MM.1S (cell line): ENCODE results near the gene ATRX.
A peak's percentile ranks its signal among the peaks of the same experiment; 100 is the strongest.
"Not testable (repeated sequence)": the region's sequence is repeated elsewhere in the genome, so short reads cannot be mapped to it uniquely, and the experiment has no call there.

Source experiments
- DNase-seq: peaks from one replicate; pipeline ENCODE4 v3.0.0-alpha.2; 2015
- H2AFZ ChIP-seq: fragments of 300-600 bp; sonication (generic); 2 replicates; pipeline ENCODE4 v1.6.0; 2016; ENCODE audit warnings: antibody characterized with exemption, low read length
- H3F3A ChIP-seq: fragments of 300-600 bp; sonication (generic); 2 replicates; pipeline ENCODE4 v1.6.1; 2016; ENCODE audit warnings: mild to moderate bottlenecking, antibody characterized with exemption, low read length, moderate library complexity, mixed read lengths; ENCODE audit not compliant: insufficient read depth
- H3K27ac ChIP-seq: fragments of 300-600 bp; sonication (generic); 2 replicates; pipeline ENCODE4 v1.5.1; 2016; ENCODE audit warnings: mild to moderate bottlenecking, low read length
- H3K27me3 ChIP-seq: fragments of 300-600 bp; sonication (generic); replicated peaks from 2 replicates; pipeline ENCODE4 v1.6.0; 2016; ENCODE audit warnings: low read length; ENCODE audit not compliant: insufficient read depth
- H3K36me3 ChIP-seq: fragments of 300-600 bp; sonication (generic); replicated peaks from 2 replicates; pipeline ENCODE4 v1.6.1; 2016; ENCODE audit warnings: mild to moderate bottlenecking, low read length, mixed read lengths; ENCODE audit not compliant: insufficient read depth
- H3K4me1 ChIP-seq: fragments of 300-600 bp; sonication (generic); 2 replicates; pipeline ENCODE4 v1.6.1; 2016; ENCODE audit warnings: low read length, mixed read lengths
- H3K4me2 ChIP-seq: fragments of 300-600 bp; sonication (generic); 2 replicates; pipeline ENCODE4 v1.6.0; 2016; ENCODE audit warnings: low read depth, low read length
- H3K4me3 ChIP-seq: fragments of 300-600 bp; sonication (generic); 2 replicates; pipeline ENCODE4 v1.5.1; 2016; ENCODE audit warnings: low read length, mixed read lengths
- H3K79me2 ChIP-seq: fragments of 300-600 bp; sonication (generic); 2 replicates; pipeline ENCODE4 v1.6.1; 2016; ENCODE audit warnings: mixed run types, low read length, mixed read lengths
- H3K9ac ChIP-seq: fragments of 300-600 bp; sonication (generic); 2 replicates; pipeline ENCODE4 v1.6.1; 2016; ENCODE audit warnings: low read length, mixed read lengths
- H3K9me2 ChIP-seq: fragments of 300-600 bp; sonication (generic); replicated peaks from 2 replicates; pipeline ENCODE4 v1.6.1; 2016; ENCODE audit warnings: mild to moderate bottlenecking, low read length, mixed read lengths; ENCODE audit not compliant: insufficient read depth
- H3K9me3 ChIP-seq: fragments of 300-600 bp; sonication (generic); replicated peaks from 2 replicates; pipeline ENCODE4 v1.6.1; 2016; ENCODE audit warnings: mild to moderate bottlenecking, low read length, mixed read lengths; ENCODE audit not compliant: insufficient read depth
- H4K20me1 ChIP-seq: fragments of 300-600 bp; sonication (generic); 2 replicates; pipeline ENCODE4 v1.6.1; 2016; ENCODE audit warnings: mild to moderate bottlenecking, low read length, moderate library complexity, mixed read lengths; ENCODE audit not compliant: insufficient read depth
- EZH2 ChIP-seq: fragments of 300-600 bp; sonication (generic); optimal IDR thresholded peaks from 2 replicates; pipeline ENCODE3; 2017; ENCODE audit warnings: low read depth, mild to moderate bottlenecking, antibody characterized with exemption, low read length, mixed read lengths
- EZH2phosphoT487 ChIP-seq: fragments of 300-600 bp; sonication (generic); IDR thresholded peaks from 2 replicates; pipeline ENCODE4 v1.6.1; 2018; ENCODE audit warnings: antibody characterized with exemption, low read length
- TF ChIP-seq, protein P1 (sequence below): fragments of 300-600 bp; sonication (generic); IDR thresholded peaks from 2 replicates; pipeline ENCODE4 v1.5.1; 2016; ENCODE audit warnings: antibody characterized with exemption, low read length, mixed read lengths

The ATRX gene, protein sequence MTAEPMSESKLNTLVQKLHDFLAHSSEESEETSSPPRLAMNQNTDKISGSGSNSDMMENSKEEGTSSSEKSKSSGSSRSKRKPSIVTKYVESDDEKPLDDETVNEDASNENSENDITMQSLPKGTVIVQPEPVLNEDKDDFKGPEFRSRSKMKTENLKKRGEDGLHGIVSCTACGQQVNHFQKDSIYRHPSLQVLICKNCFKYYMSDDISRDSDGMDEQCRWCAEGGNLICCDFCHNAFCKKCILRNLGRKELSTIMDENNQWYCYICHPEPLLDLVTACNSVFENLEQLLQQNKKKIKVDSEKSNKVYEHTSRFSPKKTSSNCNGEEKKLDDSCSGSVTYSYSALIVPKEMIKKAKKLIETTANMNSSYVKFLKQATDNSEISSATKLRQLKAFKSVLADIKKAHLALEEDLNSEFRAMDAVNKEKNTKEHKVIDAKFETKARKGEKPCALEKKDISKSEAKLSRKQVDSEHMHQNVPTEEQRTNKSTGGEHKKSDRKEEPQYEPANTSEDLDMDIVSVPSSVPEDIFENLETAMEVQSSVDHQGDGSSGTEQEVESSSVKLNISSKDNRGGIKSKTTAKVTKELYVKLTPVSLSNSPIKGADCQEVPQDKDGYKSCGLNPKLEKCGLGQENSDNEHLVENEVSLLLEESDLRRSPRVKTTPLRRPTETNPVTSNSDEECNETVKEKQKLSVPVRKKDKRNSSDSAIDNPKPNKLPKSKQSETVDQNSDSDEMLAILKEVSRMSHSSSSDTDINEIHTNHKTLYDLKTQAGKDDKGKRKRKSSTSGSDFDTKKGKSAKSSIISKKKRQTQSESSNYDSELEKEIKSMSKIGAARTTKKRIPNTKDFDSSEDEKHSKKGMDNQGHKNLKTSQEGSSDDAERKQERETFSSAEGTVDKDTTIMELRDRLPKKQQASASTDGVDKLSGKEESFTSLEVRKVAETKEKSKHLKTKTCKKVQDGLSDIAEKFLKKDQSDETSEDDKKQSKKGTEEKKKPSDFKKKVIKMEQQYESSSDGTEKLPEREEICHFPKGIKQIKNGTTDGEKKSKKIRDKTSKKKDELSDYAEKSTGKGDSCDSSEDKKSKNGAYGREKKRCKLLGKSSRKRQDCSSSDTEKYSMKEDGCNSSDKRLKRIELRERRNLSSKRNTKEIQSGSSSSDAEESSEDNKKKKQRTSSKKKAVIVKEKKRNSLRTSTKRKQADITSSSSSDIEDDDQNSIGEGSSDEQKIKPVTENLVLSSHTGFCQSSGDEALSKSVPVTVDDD (N-terminal part only)

GRCh38 chrX:77785486-77786364 is at the start of gene ATRX:
TSS of gene ATRX (minus strand) at chrX:77786216. CDS start at chrX:77786001, 215 bp downstream.
- Histone ChIP-seq H4K20me1 (no peaks in the 10 kb centered on the region), H3K9ac (peak within 1 kb of the TSS; percentile 96), H3K79me2 (peaks cover 59% of the 10 kb centered on the region), H3K4me1 (0 out of 2 replicates have a peak, but pooled peaks cover 7% of the 10 kb centered on the region), H3K9me2 (no peaks in the 10 kb centered on the region), H3F3A (0 out of 2 replicates have a peak, but pooled peaks cover 1% of the 10 kb centered on the region), H3K4me3 (peak within 1 kb of the TSS; percentile 82), H3K27me3 (no peaks in the 10 kb centered on the region), H2AFZ (peak within 1 kb of the TSS; percentile 50), H3K27ac (peak within 1 kb of the TSS; percentile 92), H3K9me3 (no peaks in the 10 kb centered on the region), H3K4me2 (peak within 1 kb of the TSS; percentile 82), H3K36me3 (no peaks in the 10 kb centered on the region)
- DNase-seq = peak; percentile 83
- TF ChIP-seq EZH2 (no peak), EZH2phosphoT487 (no peak)
- TF ChIP-seq, protein P1, sequence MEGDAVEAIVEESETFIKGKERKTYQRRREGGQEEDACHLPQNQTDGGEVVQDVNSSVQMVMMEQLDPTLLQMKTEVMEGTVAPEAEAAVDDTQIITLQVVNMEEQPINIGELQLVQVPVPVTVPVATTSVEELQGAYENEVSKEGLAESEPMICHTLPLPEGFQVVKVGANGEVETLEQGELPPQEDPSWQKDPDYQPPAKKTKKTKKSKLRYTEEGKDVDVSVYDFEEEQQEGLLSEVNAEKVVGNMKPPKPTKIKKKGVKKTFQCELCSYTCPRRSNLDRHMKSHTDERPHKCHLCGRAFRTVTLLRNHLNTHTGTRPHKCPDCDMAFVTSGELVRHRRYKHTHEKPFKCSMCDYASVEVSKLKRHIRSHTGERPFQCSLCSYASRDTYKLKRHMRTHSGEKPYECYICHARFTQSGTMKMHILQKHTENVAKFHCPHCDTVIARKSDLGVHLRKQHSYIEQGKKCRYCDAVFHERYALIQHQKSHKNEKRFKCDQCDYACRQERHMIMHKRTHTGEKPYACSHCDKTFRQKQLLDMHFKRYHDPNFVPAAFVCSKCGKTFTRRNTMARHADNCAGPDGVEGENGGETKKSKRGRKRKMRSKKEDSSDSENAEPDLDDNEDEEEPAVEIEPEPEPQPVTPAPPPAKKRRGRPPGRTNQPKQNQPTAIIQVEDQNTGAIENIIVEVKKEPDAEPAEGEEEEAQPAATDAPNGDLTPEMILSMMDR = no peak

DNA sequence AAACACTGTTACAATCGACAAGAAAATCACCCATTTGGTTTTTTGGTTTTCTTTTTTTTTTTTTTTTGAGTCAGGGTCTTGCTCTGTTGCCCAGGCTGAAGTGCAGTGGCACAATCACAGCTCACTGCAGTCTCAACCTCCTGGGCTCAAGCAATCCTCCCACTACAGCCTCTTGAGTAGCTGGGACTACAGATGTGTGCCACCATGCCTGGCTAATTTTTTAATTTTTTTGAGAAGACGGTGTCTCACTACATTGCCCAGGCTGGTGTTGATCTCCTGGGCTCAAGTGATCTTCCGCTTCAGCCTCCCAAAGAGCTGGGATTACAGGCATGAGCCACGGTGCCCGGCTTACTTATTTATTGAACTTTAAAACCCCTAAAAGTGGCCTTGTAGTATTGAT is 45.5 kb upstream of the ATRX start:
- not testable (repeated sequence) for H3K9me2 ChIP-seq, H3K4me3 ChIP-seq, H3K9me3 ChIP-seq, H3K9ac ChIP-seq, DNase-seq, H3K27ac ChIP-seq, H3K27me3 ChIP-seq, H2AFZ ChIP-seq, H3K4me1 ChIP-seq, H3F3A ChIP-seq, H3K36me3 ChIP-seq, H3K79me2 ChIP-seq, H3K4me2 ChIP-seq, H4K20me1 ChIP-seq

- DNase-seq, H3K27me3 ChIP-seq, H3K4me3 ChIP-seq, H3K9ac ChIP-seq, H3K79me2 ChIP-seq, H3K27ac ChIP-seq, H3K36me3 ChIP-seq, H2AFZ ChIP-seq, H3K9me2 ChIP-seq, H3K9me3 ChIP-seq, H3K4me2 ChIP-seq, H3F3A ChIP-seq, H3K4me1 ChIP-seq, H4K20me1 ChIP-seq: not testable (repeated sequence)
Measured at GRCh38 chrX:77821989-77822388, 36.0 kb upstream of the ATRX start.
